Cardiac fibroblast (primary cell): ENCODE data around the gene CPLANE1.

Experiments
- DNase-seq, 2 donors: peaks; one replicate each; pipeline versions ENCODE4 v3.0.0 to v3.0.0-alpha.2; 2010; ENCODE audit warnings: low read depth in 2 of 2
- H3K4me3 ChIP-seq, 2 donors: replicated peaks in 1 of 2; 1 replicate in 1 of 2; 2 replicates in 1 of 2; pipeline ENCODE4 v1.5.1; 2011; ENCODE audit warnings: low read depth in 2 of 2, low read length in 2 of 2, mild to moderate bottlenecking in 2 of 2, moderate library complexity in 1 of 2
- CTCF ChIP-seq: IDR thresholded peaks from one replicate; pipeline ENCODE4 v1.5.1; 2011; ENCODE audit warnings: low read depth, mild to moderate bottlenecking, low read length, inconsistent platforms

CPLANE1 gene

GRCh38 chr5:37254581-37254980 is 5.4 kb upstream of the CPLANE1 start:
- TF ChIP-seq CTCF, result no peak
- no peak for DNase-seq
- H3K4me3 ChIP-seq, result no peak overlapping the region

DNA sequence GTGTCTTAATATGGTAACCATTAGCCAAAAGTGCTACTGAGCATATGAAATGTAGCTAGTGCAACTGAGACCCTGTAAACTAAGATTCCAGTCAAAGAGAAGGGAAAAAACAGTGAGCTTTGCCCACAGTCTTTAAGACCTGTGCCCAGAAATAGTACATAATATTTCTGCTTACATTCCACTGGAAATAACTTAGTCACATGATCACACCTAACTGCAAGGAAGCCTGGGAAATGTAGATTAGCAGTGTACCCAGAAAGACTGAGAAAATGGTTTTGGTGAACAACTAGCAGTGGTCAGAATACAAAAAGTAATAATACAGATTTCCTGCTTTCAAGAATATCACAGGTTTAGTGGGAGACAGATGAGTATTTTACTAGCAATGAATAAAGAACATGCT is 2.5 kb upstream of the CPLANE1 start:
- TF ChIP-seq CTCF, result no peak
- no peak overlapping the region for H3K4me3 ChIP-seq
- peak in 1 of 2 donors; percentile 3 for DNase-seq

DNA sequence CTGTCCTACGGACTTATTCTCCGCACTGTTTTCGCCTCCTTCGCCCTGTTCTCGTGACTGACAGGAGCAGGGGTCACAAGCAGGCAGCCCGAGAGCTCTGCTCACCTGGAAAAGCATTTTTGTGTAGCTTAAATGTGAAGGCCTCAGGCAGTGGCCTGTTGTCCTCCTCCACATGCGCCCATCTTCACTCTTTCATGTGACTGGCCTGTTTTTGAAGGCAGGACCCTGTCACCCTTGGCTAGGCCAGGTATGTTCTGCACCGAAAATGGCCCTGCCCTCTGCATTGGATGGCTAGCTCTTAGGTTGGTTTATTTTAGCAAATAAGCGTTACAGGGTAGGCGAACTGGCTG is 614 bp upstream of the CPLANE1 start:
- H3K4me3 ChIP-seq, result peak overlapping the region; percentile 53 to 82
- no peak for DNase-seq
- TF ChIP-seq CTCF, result no peak

GRCh38 chr5:37248421-37248969 is 681 bp downstream of the CPLANE1 start:
- peak overlapping the region; percentile 82 to 90 for H3K4me3 ChIP-seq
- TF ChIP-seq CTCF, result no peak
- peak; percentile 7 to 38 for DNase-seq

DNA sequence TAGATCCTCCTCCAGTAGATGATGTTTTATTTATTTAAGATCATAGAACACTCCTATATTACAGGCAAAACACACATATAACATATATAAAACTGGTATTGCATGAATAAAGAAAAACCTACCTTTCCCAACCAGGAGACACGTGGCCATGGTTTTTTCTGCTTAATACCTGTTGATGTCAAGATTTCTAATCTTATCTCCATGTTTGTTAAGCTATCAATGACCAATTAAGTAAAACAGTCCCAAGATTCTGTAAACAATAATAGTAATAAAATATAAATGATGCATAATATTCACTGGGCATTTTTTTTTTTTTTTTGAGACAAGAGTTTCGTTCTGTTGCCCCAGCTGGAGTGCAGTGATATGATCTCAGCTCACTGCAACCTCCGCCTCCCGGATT is 1.7 kb downstream of the CPLANE1 start:
- no peak for DNase-seq
- no peak overlapping the region for H3K4me3 ChIP-seq
- no peak for TF ChIP-seq CTCF

DNA sequence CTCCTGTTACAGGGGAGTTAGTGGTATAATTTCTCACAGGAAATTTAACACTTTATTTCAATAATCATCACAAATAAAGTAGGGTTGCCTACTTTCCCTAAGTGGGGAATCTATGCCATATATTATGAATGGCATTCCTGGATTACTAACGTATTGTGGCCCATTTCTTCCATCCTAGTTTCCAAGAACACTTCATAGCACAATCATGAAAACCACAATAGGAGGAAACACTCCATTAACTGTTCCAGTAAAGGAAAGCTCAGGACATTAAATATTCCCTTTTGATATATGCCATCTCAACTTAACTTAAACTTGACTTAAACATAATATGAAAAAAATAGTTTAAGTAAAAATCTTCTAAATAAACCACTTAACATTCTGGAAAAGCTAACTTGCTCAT is 2.1 kb downstream of the CPLANE1 start:
- no peak overlapping the region for H3K4me3 ChIP-seq
- no peak for TF ChIP-seq CTCF
- DNase-seq, result no peak

DNA sequence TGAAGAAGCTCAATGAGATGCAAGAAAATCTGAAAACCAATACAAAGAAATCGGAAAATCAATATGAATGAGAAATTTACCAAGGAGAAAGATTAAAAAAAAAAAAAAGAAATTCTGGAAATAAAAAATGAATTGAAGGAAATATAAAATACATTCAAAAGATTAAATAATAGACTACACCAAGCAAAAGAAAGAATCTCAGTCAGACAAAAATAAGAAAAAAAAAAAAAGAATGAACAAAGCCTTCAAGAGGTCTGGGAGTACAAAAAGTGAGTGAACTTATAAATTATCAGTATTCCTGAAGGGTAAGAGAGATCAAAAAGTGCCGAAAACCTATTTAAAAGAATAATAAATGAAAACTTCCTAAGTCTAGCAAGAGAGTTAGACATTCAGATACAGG is 14.9 kb downstream of the CPLANE1 start:
- no peak for DNase-seq
- no peak for TF ChIP-seq CTCF
- no peak overlapping the region for H3K4me3 ChIP-seq
